Adrenal gland (tissue), 5 donors: Measurements from ENCODE around the gene UROC1.

Experiments
- POLR2A ChIP-seq, 2 donors: fragments of 450-650 bp; IDR thresholded peaks; one replicate each; pipeline ENCODE4 v1.6.1; 2017; ENCODE audit warnings: antibody characterized with exemption in 2 of 2, mild to moderate bottlenecking in 2 of 2, moderate library complexity in 1 of 2
- TF ChIP-seq, protein P1 (sequence below), 6 experiments: fragments of 450-650 bp in 4 of 6; fragments of 200-600 bp in 2 of 6; sonication (generic) in 1 of 6; IDR thresholded peaks; 1 replicate in 5 of 6; 2 replicates in 1 of 6; pipeline versions ENCODE4 v1.5.1 to v1.8.0; 2016 to 2021; ENCODE audit warnings: antibody characterized with exemption in 6 of 6, mild to moderate bottlenecking in 2 of 6, moderate library complexity in 1 of 6
- donor health status: DM: no; HTN: no; CAD: no.

DNA sequence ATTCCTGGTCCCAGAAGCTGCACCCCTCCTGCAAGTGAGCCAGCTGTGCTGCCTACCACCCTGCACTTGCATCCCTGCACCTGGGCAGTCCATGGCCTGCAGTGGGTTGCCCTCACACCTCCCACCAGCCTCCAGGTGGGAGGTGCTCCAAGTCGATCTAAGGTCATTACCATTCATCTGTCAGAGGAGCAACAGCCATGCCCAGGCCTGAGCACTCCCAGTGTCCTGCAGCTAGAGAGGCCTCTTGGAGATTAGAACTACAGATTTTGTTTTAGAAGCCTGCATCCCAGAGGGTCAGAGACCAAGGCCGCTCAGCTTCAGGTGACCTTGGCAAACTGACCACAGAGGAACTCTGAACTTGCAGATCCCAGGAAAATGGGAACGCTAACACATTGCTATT lies 32.9 kb downstream of the UROC1 start:
- TF ChIP-seq, protein P1, sequence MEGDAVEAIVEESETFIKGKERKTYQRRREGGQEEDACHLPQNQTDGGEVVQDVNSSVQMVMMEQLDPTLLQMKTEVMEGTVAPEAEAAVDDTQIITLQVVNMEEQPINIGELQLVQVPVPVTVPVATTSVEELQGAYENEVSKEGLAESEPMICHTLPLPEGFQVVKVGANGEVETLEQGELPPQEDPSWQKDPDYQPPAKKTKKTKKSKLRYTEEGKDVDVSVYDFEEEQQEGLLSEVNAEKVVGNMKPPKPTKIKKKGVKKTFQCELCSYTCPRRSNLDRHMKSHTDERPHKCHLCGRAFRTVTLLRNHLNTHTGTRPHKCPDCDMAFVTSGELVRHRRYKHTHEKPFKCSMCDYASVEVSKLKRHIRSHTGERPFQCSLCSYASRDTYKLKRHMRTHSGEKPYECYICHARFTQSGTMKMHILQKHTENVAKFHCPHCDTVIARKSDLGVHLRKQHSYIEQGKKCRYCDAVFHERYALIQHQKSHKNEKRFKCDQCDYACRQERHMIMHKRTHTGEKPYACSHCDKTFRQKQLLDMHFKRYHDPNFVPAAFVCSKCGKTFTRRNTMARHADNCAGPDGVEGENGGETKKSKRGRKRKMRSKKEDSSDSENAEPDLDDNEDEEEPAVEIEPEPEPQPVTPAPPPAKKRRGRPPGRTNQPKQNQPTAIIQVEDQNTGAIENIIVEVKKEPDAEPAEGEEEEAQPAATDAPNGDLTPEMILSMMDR (IDR thresholded peaks at IDR 0.05) = no peak
- TF ChIP-seq POLR2A (IDR thresholded peaks at IDR 0.05) = no peak
